GM18861 (cell line): ENCODE data around the gene PSMD14.
A peak's percentile ranks its signal among the peaks of the same experiment; 100 is the strongest.

ENCODE experiments used
- ATAC-seq: cut with Tn5 transposase; IDR thresholded peaks from one replicate; pipeline ENCODE4 v1.9.1; 2021; ENCODE audit not compliant: unreplicated experiment

The PSMD14 gene

DNA sequence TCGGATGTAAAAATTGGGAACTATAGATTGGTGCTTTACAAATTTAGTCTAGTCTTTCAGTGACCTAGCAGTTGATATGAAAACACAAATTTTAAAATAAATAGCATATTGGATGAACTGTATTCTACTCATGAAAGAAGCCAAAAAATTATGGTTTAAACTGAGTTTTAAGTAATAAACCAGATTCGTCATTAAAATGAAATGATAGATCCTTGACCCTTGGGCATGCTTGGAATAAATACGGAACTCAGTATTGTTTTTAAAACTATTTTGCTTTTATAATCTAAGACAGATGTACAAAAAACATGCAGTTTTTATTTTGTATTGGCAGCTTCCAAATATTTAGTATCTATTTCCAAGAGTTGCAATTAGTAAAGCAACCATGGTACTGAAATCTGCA lies 73.3 kb downstream of the PSMD14 start:
- ATAC-seq = no peak

DNA sequence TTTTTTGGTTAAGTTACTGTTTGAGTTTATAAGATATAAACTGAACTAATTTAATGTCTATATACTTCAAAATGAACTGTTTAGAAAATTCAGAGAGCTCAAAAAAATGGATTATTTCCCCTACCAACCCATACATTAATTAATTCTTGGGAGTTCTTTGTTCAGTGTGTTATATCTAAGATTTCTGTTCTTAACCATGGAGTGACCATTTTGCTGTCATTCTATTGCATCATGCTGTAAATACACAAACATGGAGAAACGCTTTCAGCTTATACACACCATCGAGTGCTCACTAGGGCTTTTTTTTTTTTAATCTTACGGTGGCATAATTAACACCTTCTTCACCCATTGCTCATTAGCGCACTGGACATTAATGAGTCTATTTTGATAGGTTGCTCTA lies 74.5 kb downstream of the PSMD14 start:
- ATAC-seq = no peak

DNA sequence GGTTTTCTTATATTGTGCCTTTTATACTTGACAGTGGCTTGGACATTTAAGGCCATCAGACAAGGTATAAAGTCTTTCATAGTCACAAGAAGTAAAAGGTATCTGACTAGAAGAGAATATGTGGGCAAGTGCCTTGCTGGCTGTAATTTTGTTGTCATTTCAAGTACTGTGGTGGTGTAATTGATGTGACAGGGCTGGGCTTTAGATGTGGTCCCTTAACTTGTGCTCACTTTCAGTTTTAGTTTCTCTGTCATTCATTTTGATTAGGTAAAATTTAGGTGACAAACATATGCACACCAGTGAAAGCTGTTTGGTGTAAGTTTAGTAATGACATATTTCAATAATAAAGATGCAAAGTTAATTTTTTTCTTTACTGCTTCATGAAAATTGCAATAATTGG lies 76.6 kb downstream of the PSMD14 start:
- ATAC-seq = peak; percentile 68

DNA sequence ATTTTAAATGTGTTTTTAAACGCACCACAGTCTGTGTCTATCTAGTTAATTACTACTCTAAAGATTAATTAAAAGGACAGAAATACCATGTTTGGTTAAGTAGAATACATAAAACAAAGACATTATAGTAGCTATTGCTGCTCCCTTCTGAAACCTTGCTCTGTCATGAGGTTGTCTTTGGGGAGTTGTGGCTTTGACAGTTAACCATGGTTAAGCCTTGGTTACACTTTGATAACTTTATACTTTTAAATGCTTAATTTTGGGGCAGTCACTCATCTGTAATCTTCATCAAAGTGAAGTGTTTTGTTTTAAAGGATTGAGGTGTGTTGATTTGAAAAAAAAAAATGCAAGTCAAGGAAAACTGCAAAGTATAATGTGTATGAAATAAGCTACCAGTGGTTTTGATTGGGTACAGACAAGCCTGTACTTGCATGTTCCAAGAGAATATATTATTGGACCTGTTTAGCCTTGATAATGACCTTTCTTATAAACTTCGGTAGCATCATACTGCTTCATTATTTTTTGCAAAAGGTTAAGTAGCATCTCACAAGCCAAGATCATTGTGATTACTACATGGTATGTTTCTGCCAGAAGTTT lies 78.1 kb downstream of the PSMD14 start:
- peak; percentile 65 for ATAC-seq

DNA sequence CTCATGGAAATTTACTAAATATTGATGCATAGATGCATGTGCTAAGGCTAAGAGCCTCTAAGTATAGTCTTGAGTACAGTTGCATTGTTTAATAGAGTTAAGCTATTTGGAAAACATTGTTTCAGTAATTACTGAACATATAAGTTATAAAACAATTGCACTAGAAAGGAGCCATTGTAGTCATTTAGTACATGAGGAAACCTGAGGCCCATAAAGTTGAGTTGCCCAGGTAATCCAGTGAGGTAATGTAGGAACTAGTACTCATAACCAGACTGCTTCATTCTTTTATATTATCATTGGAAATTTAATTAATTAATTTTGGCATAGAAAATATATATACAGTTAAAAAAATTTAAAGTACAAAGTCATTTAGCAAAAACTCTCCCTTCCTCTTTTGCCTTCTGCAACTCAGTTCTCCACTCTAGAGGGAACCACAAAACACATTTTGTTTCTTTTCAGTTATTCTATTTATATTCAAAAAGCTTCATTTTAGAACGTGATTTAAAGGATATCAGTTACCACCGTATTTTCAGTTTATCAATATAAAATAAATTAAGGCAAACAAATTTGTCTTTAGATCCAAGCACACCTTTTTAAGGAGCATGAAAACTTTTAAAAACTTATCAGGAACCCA lies 80.0 kb downstream of the PSMD14 start:
- peak; percentile 24 for ATAC-seq

DNA sequence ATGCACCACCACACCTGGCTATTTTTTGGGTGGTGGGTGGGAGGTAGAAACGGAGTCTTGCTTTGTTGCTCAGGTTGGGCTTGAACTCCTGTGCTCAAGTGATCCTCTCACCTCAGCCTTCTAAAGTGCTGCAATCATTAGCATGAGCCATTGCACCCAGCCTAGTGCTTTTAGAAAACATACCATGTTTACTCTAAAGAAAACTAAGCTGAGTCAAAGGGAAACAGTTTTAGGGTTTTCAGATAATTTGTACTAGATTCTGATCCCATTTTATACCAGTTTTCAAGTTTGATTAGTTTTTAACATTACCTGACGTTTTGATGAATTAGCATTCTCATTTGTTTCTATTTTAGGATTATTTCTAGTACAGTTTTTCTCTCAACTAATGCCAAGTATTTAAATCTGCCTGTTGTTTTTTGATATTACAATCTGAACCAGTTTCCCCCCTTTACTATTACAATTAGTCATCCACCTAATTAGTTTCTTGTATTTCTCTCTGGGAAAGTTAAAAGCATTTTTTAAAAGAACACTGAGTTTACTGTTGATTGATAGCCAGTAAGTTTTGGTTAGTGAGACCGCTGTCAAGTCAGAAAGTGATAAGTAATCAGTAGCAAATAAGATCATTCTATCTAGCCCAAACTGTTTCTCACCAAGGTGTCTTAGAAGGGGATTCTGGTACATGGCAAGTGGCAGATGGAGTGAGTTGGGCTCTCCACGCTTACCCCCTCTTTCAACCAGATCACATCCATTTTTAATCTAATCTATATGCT lies 83.7 kb downstream of the PSMD14 start:
- ATAC-seq = peak; percentile 29

DNA sequence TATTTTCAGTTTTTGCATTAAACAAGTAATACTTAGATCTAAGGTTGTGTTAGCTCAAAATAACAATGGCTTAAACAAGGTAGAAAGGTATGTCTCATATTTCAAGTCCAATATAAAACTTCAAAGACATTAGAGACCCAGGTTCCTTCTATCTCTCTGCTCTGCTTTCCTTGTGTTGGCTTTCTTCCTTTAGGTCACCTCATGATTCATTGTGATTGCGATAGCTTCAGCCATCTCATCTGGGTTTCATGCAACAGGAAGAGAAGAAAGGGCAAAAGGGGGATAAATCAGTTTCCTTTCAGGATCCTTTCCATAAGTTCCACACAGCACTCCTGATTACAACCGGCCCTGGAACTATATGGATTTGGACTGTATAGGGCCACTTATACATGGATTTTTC lies 91.9 kb downstream of the PSMD14 start:
- ATAC-seq = no peak

DNA sequence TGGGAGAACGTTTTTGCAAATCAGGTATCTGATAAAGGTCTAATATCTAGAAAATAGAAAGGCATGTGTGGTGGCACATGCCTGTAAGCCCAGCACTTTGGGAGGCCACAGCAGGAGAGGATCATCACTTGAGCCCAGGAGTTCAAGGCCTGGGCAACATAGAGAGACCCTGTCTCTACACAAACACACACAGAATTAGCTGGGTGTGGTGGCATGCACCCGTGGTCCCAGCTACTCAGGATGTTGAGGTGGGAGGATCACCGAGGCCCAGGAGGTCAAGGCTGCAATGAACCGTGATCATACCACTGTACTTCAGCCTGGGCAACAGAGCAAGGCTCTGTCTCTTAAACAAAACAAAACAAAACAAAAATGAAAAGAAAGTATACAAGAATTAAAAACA lies 94.1 kb downstream of the PSMD14 start:
- no peak for ATAC-seq

DNA sequence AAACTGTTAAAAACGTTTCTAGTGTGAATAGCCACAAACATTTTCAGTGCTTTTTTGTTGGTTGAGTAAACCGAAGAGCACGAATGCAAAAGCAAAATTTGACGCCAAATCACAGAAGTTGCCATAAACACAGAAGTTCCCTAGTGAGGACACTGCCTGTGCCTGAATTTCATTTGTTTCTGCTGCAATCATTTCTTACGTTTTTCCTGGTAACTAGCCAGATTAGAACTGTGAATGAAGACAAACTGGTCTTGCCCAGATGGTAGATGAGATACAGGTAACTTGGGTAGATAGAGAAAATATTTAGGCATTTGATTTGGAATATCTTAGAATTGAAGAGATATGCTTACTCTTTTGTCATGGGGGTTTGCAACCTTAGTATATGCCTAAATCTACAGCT lies 98.1 kb downstream of the PSMD14 start:
- no peak for ATAC-seq

DNA sequence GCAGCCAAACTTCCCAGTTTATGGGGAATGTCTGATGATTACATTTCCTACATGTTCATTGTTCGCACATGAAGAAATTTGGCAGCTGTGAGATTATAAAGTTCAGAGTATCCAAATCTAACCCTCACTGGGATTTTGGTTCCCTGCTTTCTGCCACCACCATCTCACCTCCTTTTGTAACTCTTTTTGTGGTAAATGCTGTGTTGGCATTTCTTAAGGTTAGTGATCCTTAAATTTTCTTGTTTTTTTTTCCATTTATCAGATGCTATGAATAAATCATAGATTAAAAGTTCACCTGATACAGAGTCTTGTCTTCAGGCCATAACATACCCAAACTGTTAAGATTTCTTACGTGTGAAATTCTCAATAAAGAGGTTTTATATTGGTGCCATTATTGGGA lies 99.4 kb downstream of the PSMD14 start:
- no peak for ATAC-seq

DNA sequence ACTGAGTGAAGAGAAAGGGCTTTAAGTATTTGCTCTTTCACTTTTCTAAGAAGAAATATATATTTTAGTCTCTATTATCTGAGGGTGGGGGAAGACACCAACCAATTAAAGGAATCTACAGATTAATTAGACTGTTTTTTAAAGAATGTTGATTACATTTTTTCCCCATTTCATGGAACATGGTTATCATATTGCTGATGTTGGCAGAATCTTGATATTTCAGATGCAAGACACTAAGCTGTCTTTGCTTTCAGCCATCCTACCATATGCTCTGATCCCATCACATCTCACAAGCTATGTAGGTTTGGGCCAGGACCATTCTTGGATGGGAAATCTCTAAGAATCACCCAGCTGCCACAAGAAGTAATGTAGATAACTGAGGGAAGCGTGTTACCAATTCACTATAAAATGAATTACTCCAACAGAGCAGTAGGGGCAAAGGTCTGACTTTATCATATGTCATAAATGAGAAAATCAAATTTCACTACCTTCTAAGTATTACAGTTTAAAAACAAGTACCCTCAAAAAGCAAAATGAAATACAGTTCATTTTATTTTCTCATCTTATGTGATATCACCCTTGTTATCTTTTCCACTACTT lies 101.2 kb downstream of the PSMD14 start:
- no peak for ATAC-seq

DNA sequence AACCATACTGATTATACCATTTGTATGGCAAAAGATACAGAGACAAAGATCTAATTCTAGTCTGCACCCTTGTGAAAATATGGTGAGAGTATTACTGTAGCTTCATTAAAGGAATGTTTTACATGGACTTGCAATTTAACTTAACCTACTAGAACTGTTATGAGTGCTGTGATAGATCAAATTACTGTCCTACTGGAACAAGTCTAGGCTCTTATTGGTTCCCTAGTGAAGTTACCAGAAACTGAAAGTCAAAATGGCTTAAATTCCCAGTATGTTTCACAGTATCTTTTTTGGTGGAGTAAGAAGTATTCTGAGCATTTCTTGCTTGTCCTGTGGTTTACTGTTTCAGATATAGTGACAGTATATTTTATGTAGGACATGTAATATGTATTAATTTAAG lies 104.1 kb downstream of the PSMD14 start:
- ATAC-seq = no peak

DNA sequence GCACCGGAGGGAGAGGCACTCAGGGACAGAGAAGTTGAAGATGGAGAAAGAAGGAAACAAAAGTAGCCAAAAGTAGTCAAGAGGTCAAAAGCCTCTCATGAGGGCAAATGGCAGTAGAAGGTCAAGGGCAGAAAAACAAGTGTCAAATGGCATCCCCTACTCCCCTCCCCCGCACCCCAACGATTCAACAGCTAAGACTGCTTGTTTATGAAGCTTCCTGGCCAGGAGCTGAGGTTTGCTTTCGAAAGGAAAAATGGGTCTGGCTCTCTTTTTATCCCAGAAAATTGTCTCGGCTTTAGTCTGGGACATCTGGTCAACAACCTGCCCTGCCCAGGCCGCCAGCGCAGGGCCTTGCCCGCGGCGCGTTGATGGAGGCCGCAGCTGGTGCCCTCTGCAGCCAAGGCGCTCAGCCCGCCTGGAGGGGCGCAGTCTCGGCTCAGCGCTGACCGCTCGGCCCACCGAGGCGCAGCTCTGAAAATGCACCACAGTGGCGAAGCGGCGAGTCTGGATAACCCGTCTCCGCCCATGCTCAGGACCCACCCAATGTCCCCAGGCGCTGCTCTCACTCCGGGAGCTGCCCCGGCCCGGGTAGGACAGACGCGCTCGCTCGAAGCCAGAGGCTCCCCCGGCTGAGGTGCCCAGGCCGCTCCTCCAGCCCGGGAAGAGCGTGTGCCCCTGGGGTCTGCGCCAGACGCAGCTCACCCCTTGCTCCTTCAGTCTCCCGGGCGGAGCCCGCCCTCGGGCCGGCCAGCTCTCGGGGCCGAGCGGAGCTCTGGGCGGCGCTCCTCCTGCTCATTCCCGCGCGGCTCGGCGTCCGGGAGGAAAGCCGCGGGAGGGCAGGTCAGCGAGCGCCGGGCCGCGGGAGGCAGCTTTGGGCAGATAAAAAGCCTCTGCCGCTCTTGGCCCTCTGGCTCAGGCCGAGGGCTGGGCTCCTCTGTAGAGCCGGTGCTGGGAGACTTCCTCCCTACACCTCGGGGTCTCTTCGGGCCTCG lies 106.1 kb downstream of the PSMD14 start:
- no peak for ATAC-seq

DNA sequence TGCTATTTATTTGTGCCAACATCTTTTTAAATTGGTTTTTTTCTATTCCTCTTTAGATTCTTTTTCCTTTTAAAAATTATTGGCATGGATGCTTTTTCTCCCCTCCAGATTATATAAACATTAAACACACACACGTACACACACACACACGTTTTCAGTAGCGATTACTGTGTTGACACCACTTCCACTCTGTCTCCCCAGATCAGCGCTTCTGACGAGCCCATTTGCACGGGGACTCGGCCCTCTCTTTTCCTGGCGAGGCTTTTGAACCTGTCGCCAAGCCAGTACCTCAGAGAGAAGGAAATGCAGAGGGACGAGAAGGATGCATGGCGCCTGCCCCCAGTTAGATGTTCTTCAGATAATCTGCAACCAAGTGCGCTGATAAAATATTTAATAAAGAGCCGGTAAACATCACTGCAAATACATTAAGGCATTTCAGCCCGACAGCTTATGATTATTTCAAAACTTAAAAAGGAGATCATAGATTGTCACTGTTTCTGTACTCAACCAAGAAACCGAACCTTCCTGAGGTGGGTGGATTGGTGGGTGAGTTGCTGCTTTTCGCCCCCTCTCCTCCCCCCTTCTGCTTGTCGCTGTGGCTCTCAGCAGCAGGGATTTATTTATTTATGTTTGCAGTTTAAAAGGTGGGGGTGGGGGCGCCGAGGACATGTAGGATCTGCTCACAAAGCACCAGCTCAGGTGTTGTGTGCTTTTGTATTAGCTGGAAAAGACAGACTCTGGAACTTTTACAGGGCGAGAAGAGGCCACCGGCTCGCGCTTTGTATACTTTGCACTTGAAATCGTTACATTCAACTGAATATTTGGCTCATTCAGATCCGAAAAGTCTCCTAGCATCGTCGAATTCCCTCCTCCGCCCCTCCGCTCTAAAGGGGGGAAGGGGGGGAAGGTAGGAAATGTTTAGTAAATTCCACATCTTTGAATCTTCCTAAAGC lies 107.1 kb downstream of the PSMD14 start:
- no peak for ATAC-seq

DNA sequence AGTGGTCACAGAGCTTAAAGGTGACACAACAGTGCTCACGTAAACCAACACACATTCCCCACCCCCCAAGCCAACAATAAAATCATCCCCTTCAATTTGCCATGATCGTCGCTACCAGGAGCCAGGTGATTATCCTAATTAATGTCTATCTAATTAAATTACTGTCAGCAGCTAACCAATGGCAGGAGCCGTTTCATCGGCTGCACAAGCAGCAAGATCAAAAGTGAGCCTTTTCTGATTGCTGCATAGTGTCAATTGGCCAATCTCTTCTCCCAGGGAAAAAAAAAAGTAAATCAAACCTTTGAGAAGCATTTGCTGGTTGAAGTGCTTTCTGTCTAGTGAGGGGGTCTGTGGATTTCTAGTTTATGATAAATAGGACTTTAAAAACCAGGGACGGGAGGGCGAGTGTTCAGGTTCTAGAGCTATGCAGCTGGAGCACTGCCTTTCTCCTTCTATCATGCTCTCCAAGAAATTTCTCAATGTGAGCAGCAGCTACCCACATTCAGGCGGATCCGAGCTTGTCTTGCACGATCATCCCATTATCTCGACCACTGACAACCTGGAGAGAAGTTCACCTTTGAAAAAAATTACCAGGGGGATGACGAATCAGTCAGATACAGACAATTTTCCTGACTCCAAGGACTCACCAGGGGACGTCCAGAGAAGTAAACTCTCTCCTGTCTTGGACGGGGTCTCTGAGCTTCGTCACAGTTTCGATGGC lies 107.9 kb downstream of the PSMD14 start, which contains the start of gene TBR1:
Gene TBR1 (plus strand): TSS at position 311 of the 721 bp plus-strand sequence. CDS start 114 bp downstream, at position 425.
- ATAC-seq = no peak

DNA sequence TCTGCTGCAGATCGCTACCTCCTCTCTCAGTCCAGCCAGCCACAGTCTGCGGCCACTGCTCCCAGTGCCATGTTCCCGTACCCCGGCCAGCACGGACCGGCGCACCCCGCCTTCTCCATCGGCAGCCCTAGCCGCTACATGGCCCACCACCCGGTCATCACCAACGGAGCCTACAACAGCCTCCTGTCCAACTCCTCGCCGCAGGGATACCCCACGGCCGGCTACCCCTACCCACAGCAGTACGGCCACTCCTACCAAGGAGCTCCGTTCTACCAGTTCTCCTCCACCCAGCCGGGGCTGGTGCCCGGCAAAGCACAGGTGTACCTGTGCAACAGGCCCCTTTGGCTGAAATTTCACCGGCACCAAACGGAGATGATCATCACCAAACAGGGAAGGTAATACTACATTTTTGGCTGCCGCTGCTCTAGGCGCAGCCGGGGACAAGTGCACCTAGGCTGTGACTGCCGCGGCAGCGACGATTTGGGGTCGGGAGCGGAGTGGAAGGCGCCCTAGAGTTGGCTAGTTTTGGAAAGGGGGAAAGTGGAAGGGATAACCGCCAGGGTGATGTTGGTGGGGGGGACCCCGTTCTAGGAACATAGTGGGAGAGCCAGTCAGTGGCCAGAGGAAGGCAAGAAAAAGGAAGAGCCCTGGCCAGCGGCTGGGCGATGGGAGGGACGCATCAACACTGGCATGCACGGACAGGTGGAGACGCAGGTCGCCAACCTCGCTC lies 108.6 kb downstream of the PSMD14 start:
- no peak for ATAC-seq

DNA sequence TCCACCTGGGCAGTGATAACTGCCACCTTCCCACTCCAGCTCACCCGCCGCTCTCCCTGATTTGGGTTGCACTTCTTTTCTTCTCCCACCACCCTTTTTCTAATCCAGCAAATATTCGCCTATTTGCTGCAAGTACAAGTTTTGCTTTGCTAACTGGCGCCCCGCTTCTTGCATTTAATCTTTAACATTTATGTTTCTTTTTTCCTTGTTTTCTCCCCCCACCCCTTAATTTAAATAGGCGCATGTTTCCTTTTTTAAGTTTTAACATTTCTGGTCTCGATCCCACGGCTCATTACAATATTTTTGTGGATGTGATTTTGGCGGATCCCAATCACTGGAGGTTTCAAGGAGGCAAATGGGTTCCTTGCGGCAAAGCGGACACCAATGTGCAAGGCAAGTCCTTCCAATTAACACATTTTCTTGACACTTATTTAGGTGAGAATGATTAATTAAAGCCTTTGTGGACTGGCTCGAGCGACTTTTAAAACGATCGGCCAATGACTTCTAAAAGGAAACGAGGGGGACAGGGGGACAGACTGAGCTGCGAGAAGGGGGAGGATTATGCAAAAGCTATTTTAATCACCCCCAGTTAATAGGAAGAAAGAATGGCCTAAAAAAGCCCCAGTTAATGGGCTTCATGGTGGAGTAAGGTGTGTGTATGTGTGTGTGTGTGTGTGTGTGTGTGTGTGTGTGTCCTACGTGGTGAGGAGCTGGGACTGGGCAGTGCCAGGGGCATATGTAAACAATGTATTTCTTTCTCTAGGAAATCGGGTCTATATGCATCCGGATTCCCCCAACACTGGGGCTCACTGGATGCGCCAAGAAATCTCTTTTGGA lies 109.4 kb downstream of the PSMD14 start:
- no peak for ATAC-seq
